Mononuclear cell (primary cell): ENCODE results near the gene CATSPER3. TPM values are rescaled to one million over a fixed set of nuclear protein-coding genes. Genes with fewer than 3 reads are reported as not detected.

ENCODE experiments used
- H3K27me3 ChIP-seq: 2 replicates; pipeline ENCODE4 v1.6.0; 2011; ENCODE audit warnings: low read length, control low read depth; ENCODE audit not compliant: insufficient read depth
- H3K4me1 ChIP-seq: 2 replicates; pipeline ENCODE4 v1.5.1; 2011; ENCODE audit warnings: mild to moderate bottlenecking, low read length, control low read depth; ENCODE audit not compliant: insufficient read depth
- H3K4me3 ChIP-seq: 2 replicates; pipeline ENCODE4 v1.5.1; 2011; ENCODE audit warnings: mild to moderate bottlenecking, low read length, moderate library complexity
- H3K9me3 ChIP-seq: 2 replicates; pipeline ENCODE4 v1.5.1; 2011; ENCODE audit warnings: low read depth, mild to moderate bottlenecking, control low read depth, low read length
- total RNA-seq: library from RNA; depleted of rRNA; stranded (reverse); fragments of >200 nt; gene quantifications from one replicate; pipeline ENCODE4 v1.2.3, GENCODE V29; 2012

Gene CATSPER3
- total RNA-seq, 1 donor = 0.10 TPM

GRCh38 chr5:135027697-135028615 is 60.2 kb downstream of the CATSPER3 start:
- peaks cover 70% of the 10 kb centered on the region for H3K27me3 ChIP-seq
- peaks cover 25% of the 10 kb centered on the region for H3K4me1 ChIP-seq
- no peaks in the 10 kb centered on the region for H3K9me3 ChIP-seq
- no peak overlapping the region for H3K4me3 ChIP-seq

GRCh38 chr5:135028791-135029476 is 61.2 kb downstream of the CATSPER3 start:
- no peaks in the 10 kb centered on the region for H3K9me3 ChIP-seq
- H3K4me3 ChIP-seq = no peak overlapping the region
- H3K4me1 ChIP-seq = peaks cover 32% of the 10 kb centered on the region
- peaks cover 75% of the 10 kb centered on the region for H3K27me3 ChIP-seq

- Histone ChIP-seq H3K4me1 (peaks cover 35% of the 10 kb centered on the region), H3K9me3 (no peaks in the 10 kb centered on the region), H3K27me3 (peaks cover 78% of the 10 kb centered on the region), H3K4me3 (no peak overlapping the region)
These were observed 61.9 kb downstream of the CATSPER3 start for GRCh38 chr5:135029477-135030122.

GRCh38 chr5:135030123-135030955 is 62.6 kb downstream of the CATSPER3 start:
- H3K4me3 ChIP-seq = no peak overlapping the region
- no peaks in the 10 kb centered on the region for H3K9me3 ChIP-seq
- H3K4me1 ChIP-seq = peaks cover 37% of the 10 kb centered on the region
- H3K27me3 ChIP-seq = peaks cover 83% of the 10 kb centered on the region

- H3K27me3 ChIP-seq = peaks cover 88% of the 10 kb centered on the region
- H3K4me1 ChIP-seq = peaks cover 37% of the 10 kb centered on the region
- no peak overlapping the region for H3K4me3 ChIP-seq
- no peaks in the 10 kb centered on the region for H3K9me3 ChIP-seq
These were observed 63.5 kb downstream of the CATSPER3 start for GRCh38 chr5:135030956-135031812.

GRCh38 chr5:135031813-135032694 is 64.3 kb downstream of the CATSPER3 start:
- no peaks in the 10 kb centered on the region for H3K9me3 ChIP-seq

GRCh38 chr5:135032695-135032998 is 64.9 kb downstream of the CATSPER3 start:
- Histone ChIP-seq H3K4me1 (peaks cover 35% of the 10 kb centered on the region), H3K27me3 (peaks cover 88% of the 10 kb centered on the region), H3K9me3 (no peaks in the 10 kb centered on the region), H3K4me3 (no peak overlapping the region)

More at GRCh38 chr5:135031813-135032694, 64.3 kb downstream of the CATSPER3 start:
- peaks cover 37% of the 10 kb centered on the region for H3K4me1 ChIP-seq
- H3K27me3 ChIP-seq = peaks cover 88% of the 10 kb centered on the region
- no peak overlapping the region for H3K4me3 ChIP-seq

GRCh38 chr5:135032999-135033861 is 65.5 kb downstream of the CATSPER3 start:
- peaks cover 31% of the 10 kb centered on the region for H3K4me1 ChIP-seq
- peaks cover 88% of the 10 kb centered on the region for H3K27me3 ChIP-seq
- no peak overlapping the region for H3K4me3 ChIP-seq
- no peaks in the 10 kb centered on the region for H3K9me3 ChIP-seq

GRCh38 chr5:135033901-135034235 is 66.2 kb downstream of the CATSPER3 start, which contains the start of gene PITX1:
PITX1 (minus strand) TSS chr5:135034228; CDS start chr5:135033881, 347 bp downstream.
- no peaks in the 10 kb centered on the region for H3K9me3 ChIP-seq
- H3K27me3 ChIP-seq = peaks cover 90% of the 10 kb centered on the region
- H3K4me3 ChIP-seq = no peak within 1 kb of the TSS
- H3K4me1 ChIP-seq = peaks cover 35% of the 10 kb centered on the region

GRCh38 chr5:135034236-135034962 is 66.7 kb downstream of the CATSPER3 start:
- H3K4me3 ChIP-seq = no peak overlapping the region
- peaks cover 90% of the 10 kb centered on the region for H3K27me3 ChIP-seq

GRCh38 chr5:135034963-135035677 is 67.4 kb downstream of the CATSPER3 start:
- Histone ChIP-seq H3K4me1 (peaks cover 45% of the 10 kb centered on the region), H3K27me3 (peaks cover 90% of the 10 kb centered on the region), H3K4me3 (no peak overlapping the region)

More at GRCh38 chr5:135034236-135034962, 66.7 kb downstream of the CATSPER3 start:
- H3K9me3 ChIP-seq = no peaks in the 10 kb centered on the region
- H3K4me1 ChIP-seq = peaks cover 41% of the 10 kb centered on the region

More at GRCh38 chr5:135034963-135035677, 67.4 kb downstream of the CATSPER3 start:
- H3K9me3 ChIP-seq = no peaks in the 10 kb centered on the region
